ENCODE results near the gene GABRB3. TPM values are rescaled to one million over a fixed set of nuclear protein-coding genes. Genes with fewer than 3 reads are reported as not detected.

Gene GABRB3
- total and polyA plus RNA-seq, 2 experiments from 2014 or later: 1.8 TPM

- no peaks in the 10 kb centered on the region for H3K4me1 ChIP-seq (ENCODE audit: insufficient read depth)
- no peaks in the 10 kb centered on the region for H3K9me2 ChIP-seq (replicated peaks; ENCODE audit: insufficient read depth)
- no peak overlapping the region for H3K27ac ChIP-seq
- no peaks in the 10 kb centered on the region for H3K36me3 ChIP-seq (replicated peaks; ENCODE audit: insufficient read depth, low read depth)
- no peaks in the 10 kb centered on the region for H4K20me1 ChIP-seq (ENCODE audit: insufficient read depth, poor library complexity, severe bottlenecking)
- H3K79me2 ChIP-seq: no peaks in the 10 kb centered on the region
- H3K4me3 ChIP-seq: no peak overlapping the region
- no peaks in the 10 kb centered on the region for H3K27me3 ChIP-seq
- TF ChIP-seq EZH2 (IDR thresholded peaks at IDR 0.05; ENCODE audit: borderline replicate concordance): no peak
- H3K4me2 ChIP-seq: no peak overlapping the region
- H3K9me3 ChIP-seq (ENCODE audit: low read depth): no peaks in the 10 kb centered on the region
- DNase-seq (ENCODE audit: low spot score): no peak
- H2AFZ ChIP-seq: no peak overlapping the region
- 65% methylated on average over 3 of the region's 3 CpGs for WGBS (ENCODE audit: low lambda C conversion rate, missing lambda C conversion rate)
These were observed 222.0 kb downstream of the GABRB3 start for GRCh38 chr15:26550880-26551279.

- H3K4me3 ChIP-seq: no peak overlapping the region
- 72% methylated on average over 2 of the region's 2 CpGs for WGBS (ENCODE audit: low lambda C conversion rate, missing lambda C conversion rate)
- H3K27ac ChIP-seq: no peak overlapping the region
- no peak overlapping the region for H2AFZ ChIP-seq
- H4K20me1 ChIP-seq (ENCODE audit: insufficient read depth, poor library complexity, severe bottlenecking): no peaks in the 10 kb centered on the region
- no peaks in the 10 kb centered on the region for H3K9me3 ChIP-seq (ENCODE audit: low read depth)
- no peaks in the 10 kb centered on the region for H3K9me2 ChIP-seq (replicated peaks; ENCODE audit: insufficient read depth)
- no peak overlapping the region for H3K4me2 ChIP-seq
- no peaks in the 10 kb centered on the region for H3K36me3 ChIP-seq (replicated peaks; ENCODE audit: insufficient read depth, low read depth)
- DNase-seq (ENCODE audit: low spot score): no peak
- no peaks in the 10 kb centered on the region for H3K27me3 ChIP-seq
- no peak for TF ChIP-seq CTCF (IDR thresholded peaks at IDR 0.05; ENCODE audit: poor library complexity)
- no peak for TF ChIP-seq EZH2phosphoT487 (IDR thresholded peaks at IDR 0.05; ENCODE audit: low read depth, severe bottlenecking, unreplicated experiment)
- TF ChIP-seq EZH2 (IDR thresholded peaks at IDR 0.05; ENCODE audit: borderline replicate concordance): no peak
- H3K79me2 ChIP-seq: no peaks in the 10 kb centered on the region
- H3K4me1 ChIP-seq (ENCODE audit: insufficient read depth): no peaks in the 10 kb centered on the region
These were observed 235.2 kb downstream of the GABRB3 start for GRCh38 chr15:26537663-26538062.

GRCh38 chr15:26531489-26531888, 241.4 kb downstream of the GABRB3 start:
- Histone ChIP-seq H3K79me2 (no peaks in the 10 kb centered on the region), H4K20me1 (ENCODE audit: insufficient read depth, poor library complexity, severe bottlenecking) (no peaks in the 10 kb centered on the region), H3K9me3 (ENCODE audit: low read depth) (no peaks in the 10 kb centered on the region), H3K27ac (no peak overlapping the region), H3K4me1 (ENCODE audit: insufficient read depth) (no peaks in the 10 kb centered on the region), H3K27me3 (no peaks in the 10 kb centered on the region), H3K4me2 (no peak overlapping the region), H2AFZ (no peak overlapping the region), H3K9me2 (replicated peaks; ENCODE audit: insufficient read depth) (no peaks in the 10 kb centered on the region), H3K36me3 (replicated peaks; ENCODE audit: insufficient read depth, low read depth) (no peaks in the 10 kb centered on the region), H3K4me3 (no peak overlapping the region)
- no peak for DNase-seq (ENCODE audit: low spot score)
- TF ChIP-seq EZH2phosphoT487 (IDR thresholded peaks at IDR 0.05; ENCODE audit: low read depth, severe bottlenecking, unreplicated experiment) (no peak), EZH2 (IDR thresholded peaks at IDR 0.05; ENCODE audit: borderline replicate concordance) (no peak), CTCF (IDR thresholded peaks at IDR 0.05; ENCODE audit: poor library complexity) (no peak)
- 58% methylated on average over 4 of the region's 4 CpGs for WGBS (ENCODE audit: low lambda C conversion rate, missing lambda C conversion rate)

GRCh38 chr15:26525096-26525495, 247.8 kb downstream of the GABRB3 start:
- Histone ChIP-seq H3K79me2 (no peaks in the 10 kb centered on the region), H3K36me3 (replicated peaks; ENCODE audit: insufficient read depth, low read depth) (no peaks in the 10 kb centered on the region), H3K27ac (no peak overlapping the region), H3K9me2 (replicated peaks; ENCODE audit: insufficient read depth) (no peaks in the 10 kb centered on the region), H4K20me1 (ENCODE audit: insufficient read depth, poor library complexity, severe bottlenecking) (no peaks in the 10 kb centered on the region), H3K9me3 (ENCODE audit: low read depth) (no peaks in the 10 kb centered on the region), H3K4me1 (ENCODE audit: insufficient read depth) (no peaks in the 10 kb centered on the region), H3K4me2 (no peak overlapping the region), H3K4me3 (no peak overlapping the region), H3K27me3 (no peaks in the 10 kb centered on the region), H2AFZ (no peak overlapping the region)
- WGBS (ENCODE audit: low lambda C conversion rate, missing lambda C conversion rate): 90% methylated on average over 2 of the region's 2 CpGs
- TF ChIP-seq EZH2phosphoT487 (IDR thresholded peaks at IDR 0.05; ENCODE audit: low read depth, severe bottlenecking, unreplicated experiment): no peak
- no peak for TF ChIP-seq CTCF (IDR thresholded peaks at IDR 0.05; ENCODE audit: poor library complexity)
- no peak for TF ChIP-seq EZH2 (IDR thresholded peaks at IDR 0.05; ENCODE audit: borderline replicate concordance)
- DNase-seq (ENCODE audit: low spot score): no peak
